ENCODE measurements around the gene IGF2BP2.

Gene IGF2BP2

GRCh38 chr3:185659942-185660921 is 164.6 kb downstream of the IGF2BP2 start:
- H3K4me3 ChIP-seq (ENCODE audit: control insufficient read depth, low read depth, low read length), result no peak overlapping the region
- DNase-seq (ENCODE audit: low read depth), result peak; percentile 32
- peak; percentile 98 for TF ChIP-seq CTCF (IDR thresholded peaks at IDR 0.05; ENCODE audit: control insufficient read depth, insufficient read depth, low read depth, low read length, missing control alignments)

GRCh38 chr3:185658943-185659342 is 165.9 kb downstream of the IGF2BP2 start:
- TF ChIP-seq CTCF (IDR thresholded peaks at IDR 0.05; ENCODE audit: control insufficient read depth, insufficient read depth, low read depth, low read length, missing control alignments), result no peak
- no peak overlapping the region for H3K4me3 ChIP-seq (ENCODE audit: control insufficient read depth, low read depth, low read length)
- no peak for DNase-seq (ENCODE audit: low read depth)

- no peak for TF ChIP-seq CTCF (IDR thresholded peaks at IDR 0.05; ENCODE audit: control insufficient read depth, insufficient read depth, low read depth, low read length, missing control alignments)
- peak; percentile 97 for DNase-seq (ENCODE audit: low read depth)
- H3K4me3 ChIP-seq (ENCODE audit: control insufficient read depth, low read depth, low read length), result no peak overlapping the region
Measured at GRCh38 chr3:185658504-185658912, 166.3 kb downstream of the IGF2BP2 start.

- TF ChIP-seq CTCF (IDR thresholded peaks at IDR 0.05; ENCODE audit: control insufficient read depth, insufficient read depth, low read depth, low read length, missing control alignments), result no peak
- no peak overlapping the region for H3K4me3 ChIP-seq (ENCODE audit: control insufficient read depth, low read depth, low read length)
- DNase-seq (ENCODE audit: low read depth), result no peak
Measured at GRCh38 chr3:185657691-185658503, 166.9 kb downstream of the IGF2BP2 start.

GRCh38 chr3:185657211-185657610 is 167.6 kb downstream of the IGF2BP2 start:
- no peak overlapping the region for H3K4me3 ChIP-seq (ENCODE audit: control insufficient read depth, low read depth, low read length)
- DNase-seq (ENCODE audit: low read depth), result no peak
- no peak for TF ChIP-seq CTCF (IDR thresholded peaks at IDR 0.05; ENCODE audit: control insufficient read depth, insufficient read depth, low read depth, low read length, missing control alignments)

- TF ChIP-seq CTCF (IDR thresholded peaks at IDR 0.05; ENCODE audit: control insufficient read depth, insufficient read depth, low read depth, low read length, missing control alignments), result no peak
- no peak overlapping the region for H3K4me3 ChIP-seq (ENCODE audit: control insufficient read depth, low read depth, low read length)
- peak; percentile 98 for DNase-seq (ENCODE audit: low read depth)
Measured at GRCh38 chr3:185656321-185656840, 168.5 kb downstream of the IGF2BP2 start.

Measured in AG09309 (cell line).